Measurements from ENCODE around the gene AP1M2.
A peak's percentile ranks its signal among the peaks of the same experiment; 100 is the strongest.
"Not testable (repeated sequence)": the region's sequence is repeated elsewhere in the genome, so short reads cannot be mapped to it uniquely, and the experiment has no call there.

The AP1M2 gene

GRCh38 chr19:10543420-10544241 is 43.5 kb downstream of the AP1M2 start, which contains the start of gene ATG4D:
Gene ATG4D (plus strand): TSS chr19:10543904. CDS start chr19:10544091, 187 bp downstream.
- FAIRE-seq (peak; percentile 83), DNase-seq (ENCODE audit: insufficient read length, low spot score) (peak; percentile 95)

GRCh38 chr19:10543059-10543419 is 44.1 kb downstream of the AP1M2 start:
- FAIRE-seq (no peak), DNase-seq (ENCODE audit: insufficient read length, low spot score) (no peak)

GRCh38 chr19:10539016-10539415 is 48.1 kb downstream of the AP1M2 start:
- FAIRE-seq; DNase-seq (ENCODE audit: insufficient read length, low spot score): not testable (repeated sequence)

- FAIRE-seq (no peak), DNase-seq (ENCODE audit: insufficient read length, low spot score) (no peak)
Measured at GRCh38 chr19:10538204-10538983, 48.7 kb downstream of the AP1M2 start.

GRCh38 chr19:10537668-10538067 is 49.4 kb downstream of the AP1M2 start:
- no peak for DNase-seq (ENCODE audit: insufficient read length, low spot score)
- FAIRE-seq, result no peak

GRCh38 chr19:10535613-10536012 is 51.5 kb downstream of the AP1M2 start:
- FAIRE-seq, result no peak
- DNase-seq (ENCODE audit: insufficient read length, low spot score), result no peak

- DNase-seq (ENCODE audit: insufficient read length, low spot score) (peak; percentile 79), FAIRE-seq (peak; percentile 57)
Measured at GRCh38 chr19:10533646-10534386, 53.3 kb downstream of the AP1M2 start.

GRCh38 chr19:10532457-10532856 is 54.7 kb downstream of the AP1M2 start:
- no peak for DNase-seq (ENCODE audit: insufficient read length, low spot score)
- no peak for FAIRE-seq

- DNase-seq (ENCODE audit: insufficient read length, low spot score); FAIRE-seq: not testable (repeated sequence)
Measured at GRCh38 chr19:10526887-10527286, 60.2 kb downstream of the AP1M2 start.

- FAIRE-seq (no peak), DNase-seq (ENCODE audit: insufficient read length, low spot score) (no peak)
Measured at GRCh38 chr19:10525636-10526035, 61.5 kb downstream of the AP1M2 start.

GRCh38 chr19:10523135-10523636 is 63.9 kb downstream of the AP1M2 start:
- no peak for DNase-seq (ENCODE audit: insufficient read length, low spot score)
- FAIRE-seq, result no peak
